H1 (cell line): ENCODE results near the gene SMS. TPM values are rescaled to one million over a fixed set of nuclear protein-coding genes. Genes with fewer than 3 reads are reported as not detected.

Source experiments
- CTCF ChIA-PET: fragments of 300-600 bp; sonication (Branson Sonifier 250); formaldehyde crosslinking; loops from one replicate; lab custom pipeline; 2021; ENCODE audit not compliant: partially characterized antibody; lab: Charles Lee
- POLR2A ChIA-PET: fragments of 300-600 bp; sonication (Branson Sonifier 250); formaldehyde crosslinking; loops from one replicate; lab custom pipeline; 2021; ENCODE audit warnings: inconsistent platforms; ENCODE audit not compliant: partially characterized antibody; lab: Charles Lee
- DNase-seq, 2 experiments: peaks; one replicate each; pipeline versions ENCODE4 v3.0.0 to v3.0.0-alpha.2; 2010 to 2022; ENCODE audit warnings: low spot score in 2 of 2, low read depth in 1 of 2, mixed read lengths in 1 of 2
- FAIRE-seq: peaks from 2 replicates; lab custom pipeline; 2011; peaks lifted over from hg19 to GRCh38; lab: Jason Lieb, UNC
- H2AFZ ChIP-seq: 2 replicates; pipeline ENCODE4 v1.8.1; 2012; ENCODE audit warnings: low read length, inconsistent platforms
- H2AK5ac ChIP-seq: 2 replicates; pipeline ENCODE4 v1.6.1; 2013; ENCODE audit warnings: low read depth, low read length
- H2BK120ac ChIP-seq: replicated peaks from 2 replicates; pipeline ENCODE3; 2013; ENCODE audit warnings: low read depth, low read length, inconsistent platforms
- H2BK12ac ChIP-seq: 2 replicates; pipeline ENCODE4 v1.6.1; 2013; ENCODE audit warnings: low read depth, low read length
- H2BK15ac ChIP-seq: 2 replicates; pipeline ENCODE4 v1.6.1; 2013; ENCODE audit warnings: low read length
- H2BK20ac ChIP-seq: 2 replicates; pipeline ENCODE4 v1.6.1; 2013; ENCODE audit warnings: low read length
- H2BK5ac ChIP-seq: 2 replicates; pipeline ENCODE4 v1.6.1; 2013; ENCODE audit warnings: low read depth, low read length
- H3K14ac ChIP-seq: 2 replicates; pipeline ENCODE4 v1.6.1; 2013; ENCODE audit warnings: inconsistent platforms; ENCODE audit not compliant: insufficient read length
- H3K18ac ChIP-seq: 2 replicates; pipeline ENCODE4 v1.6.1; 2013; ENCODE audit warnings: low read length; ENCODE audit errors: extremely low read depth
- H3K23ac ChIP-seq: 2 replicates; pipeline ENCODE4 v1.6.1; 2013; ENCODE audit warnings: inconsistent platforms; ENCODE audit not compliant: insufficient read length
- H3K23me2 ChIP-seq: 2 replicates; pipeline ENCODE4 v1.6.1; 2013; ENCODE audit warnings: low read depth, low read length
- H3K27ac ChIP-seq: 2 replicates; pipeline ENCODE4 v1.6.1; 2011; ENCODE audit warnings: low read depth, low read length, inconsistent platforms
- H3K27me3 ChIP-seq, 4 experiments: replicated peaks in 1 of 4; 1 replicate in 1 of 4; 2 replicates in 3 of 4; pipeline versions ENCODE4 v1.6.1 to v1.8.1; 2011 to 2013; ENCODE audit warnings: low read length in 3 of 4, mild to moderate bottlenecking in 3 of 4, inconsistent platforms in 2 of 4, mixed read lengths in 2 of 4, moderate library complexity in 1 of 4; ENCODE audit not compliant: control insufficient read depth in 3 of 4, insufficient read depth in 3 of 4; ENCODE audit errors: extremely low read depth in 1 of 4
- H3K36me3 ChIP-seq, 4 experiments: 2 replicates each; pipeline versions ENCODE4 v1.6.1 to v1.8.1; 2011 to 2013; ENCODE audit warnings: mild to moderate bottlenecking in 4 of 4, low read length in 3 of 4, moderate library complexity in 2 of 4, control low read depth in 1 of 4, inconsistent platforms in 1 of 4; ENCODE audit not compliant: insufficient read depth in 4 of 4, control insufficient read depth in 2 of 4
- H3K4ac ChIP-seq: replicated peaks from 2 replicates; pipeline ENCODE3; 2013; ENCODE audit warnings: low read length, low read depth, mixed read lengths, inconsistent platforms; ENCODE audit not compliant: insufficient read length
- H3K4me1 ChIP-seq, 4 experiments: replicated peaks in 1 of 4; 1 replicate in 1 of 4; 2 replicates in 3 of 4; pipeline versions ENCODE4 v1.6.1 to v1.8.1; 2011 to 2013; ENCODE audit warnings: low read length in 3 of 4, inconsistent platforms in 2 of 4, mixed read lengths in 1 of 4; ENCODE audit not compliant: insufficient read depth in 4 of 4, control insufficient read depth in 3 of 4
- H3K4me2 ChIP-seq, 2 experiments: 2 replicates each; pipeline versions ENCODE4 v1.6.1 to v1.8.1; 2011 to 2013; ENCODE audit warnings: low read depth in 2 of 2, low read length in 2 of 2, control low read depth in 1 of 2, inconsistent platforms in 1 of 2, mild to moderate bottlenecking in 1 of 2; ENCODE audit not compliant: insufficient read depth in 1 of 2
- H3K4me3 ChIP-seq, 4 experiments: fragments of 200-600, 300-600 bp in 1 of 4; sonication (generic), shearing (Covaris generic), sonication (Bioruptor Twin) in 1 of 4; 2 replicates each; pipeline versions ENCODE4 v1.5.1 to v1.8.1; 2011 to 2016; ENCODE audit warnings: low read length in 4 of 4, low read depth in 3 of 4, control low read depth in 2 of 4, inconsistent platforms in 2 of 4, mild to moderate bottlenecking in 2 of 4, mixed read lengths in 1 of 4, moderate library complexity in 1 of 4; ENCODE audit not compliant: insufficient read depth in 2 of 4; ENCODE audit errors: extremely low read depth in 1 of 4
- H3K56ac ChIP-seq: replicated peaks from 2 replicates; pipeline ENCODE3; 2013; ENCODE audit warnings: low read depth, mild to moderate bottlenecking, mixed read lengths, low read length, inconsistent platforms; ENCODE audit not compliant: insufficient read length
- H3K79me1 ChIP-seq: 2 replicates; pipeline ENCODE4 v1.6.1; 2013; ENCODE audit warnings: low read depth, low read length, control low read depth
- H3K79me2 ChIP-seq, 2 experiments: 2 replicates each; pipeline versions ENCODE4 v1.6.1 to v1.8.1; 2012 to 2013; ENCODE audit warnings: low read length in 2 of 2, mild to moderate bottlenecking in 2 of 2, inconsistent platforms in 1 of 2; ENCODE audit not compliant: insufficient read depth in 2 of 2, control insufficient read depth in 1 of 2
- H3K9ac ChIP-seq, 4 experiments: replicated peaks in 1 of 4; 1 replicate in 1 of 4; 2 replicates in 3 of 4; pipeline versions ENCODE4 v1.6.1 to v1.8.1; 2011 to 2013; ENCODE audit warnings: low read depth in 3 of 4, low read length in 3 of 4, control low read depth in 2 of 4, mild to moderate bottlenecking in 2 of 4, moderate library complexity in 2 of 4, inconsistent platforms in 1 of 4; ENCODE audit errors: extremely low read depth in 1 of 4
- H3K9me3 ChIP-seq, 2 experiments: 2 replicates each; pipeline versions ENCODE4 v1.6.1 to v1.8.1; 2012 to 2013; ENCODE audit warnings: mild to moderate bottlenecking in 2 of 2, moderate library complexity in 2 of 2, control low read depth in 1 of 2, inconsistent platforms in 1 of 2, low read depth in 1 of 2, low read length in 1 of 2, mixed read lengths in 1 of 2; ENCODE audit not compliant: insufficient read depth in 2 of 2
- H4K20me1 ChIP-seq, 2 experiments: replicated peaks in 1 of 2; 2 replicates each; pipeline versions ENCODE3 to v1.8.1; 2011 to 2013; ENCODE audit warnings: inconsistent platforms in 2 of 2, low read length in 2 of 2, mild to moderate bottlenecking in 1 of 2; ENCODE audit not compliant: insufficient read depth in 2 of 2, control insufficient read depth in 1 of 2
- H4K5ac ChIP-seq: 2 replicates; pipeline ENCODE4 v1.6.1; 2013; ENCODE audit warnings: low read length, low read depth, mixed read lengths, inconsistent platforms; ENCODE audit not compliant: insufficient read length
- H4K8ac ChIP-seq: 2 replicates; pipeline ENCODE4 v1.8.0; 2013; ENCODE audit warnings: mild to moderate bottlenecking, moderate library complexity, low read length, inconsistent platforms; ENCODE audit not compliant: insufficient read depth; ENCODE audit errors: extremely low read depth
- H4K91ac ChIP-seq: replicated peaks from 2 replicates; pipeline ENCODE3; 2013; ENCODE audit warnings: low read length, mixed read lengths, inconsistent platforms; ENCODE audit not compliant: insufficient read length
- ATF2 ChIP-seq: IDR thresholded peaks from 2 replicates; pipeline ENCODE4 v1.6.1; 2012; ENCODE audit warnings: low read length, inconsistent platforms
- CEBPB ChIP-seq: IDR thresholded peaks from 2 replicates; pipeline ENCODE4 v1.6.1; 2012; ENCODE audit warnings: low read depth, low read length
- EP300 ChIP-seq, 2 experiments: IDR thresholded peaks; 1 replicate in 1 of 2; 2 replicates in 1 of 2; pipeline ENCODE4 v1.6.1; 2011 to 2012; ENCODE audit warnings: low read depth in 2 of 2, low read length in 2 of 2, mild to moderate bottlenecking in 2 of 2, borderline replicate concordance in 1 of 2, inconsistent platforms in 1 of 2, moderate library complexity in 1 of 2
- FOSL1 ChIP-seq: IDR thresholded peaks from 2 replicates; pipeline ENCODE4 v1.6.1; 2011; ENCODE audit warnings: mild to moderate bottlenecking, low read depth, low read length, moderate library complexity; ENCODE audit not compliant: insufficient read depth
- PHF8 ChIP-seq: fragments of 200-600 bp; sonication (generic); conservative IDR thresholded peaks from 2 replicates; pipeline ENCODE4 v1.7.1; 2012; ENCODE audit warnings: low read depth, mild to moderate bottlenecking, inconsistent platforms, low read length, moderate library complexity
- RBBP5 ChIP-seq: IDR thresholded peaks from 2 replicates; pipeline ENCODE4 v1.7.1; 2012; ENCODE audit warnings: low read depth, mild to moderate bottlenecking, inconsistent platforms, low read length, moderate library complexity, borderline replicate concordance
- RNF2 ChIP-seq: fragments of 200-900, 300-1000 bp; sonication (generic); IDR thresholded peaks from 2 replicates; pipeline ENCODE4 v1.7.1; 2016; ENCODE audit warnings: borderline replicate concordance, low read depth, mild to moderate bottlenecking, antibody characterized with exemption, low read length; ENCODE audit not compliant: poor library complexity, severe bottlenecking; ENCODE audit errors: missing control alignments
- SP1 ChIP-seq: IDR thresholded peaks from 2 replicates; pipeline ENCODE4 v1.6.1; 2011; ENCODE audit warnings: low read depth, low read length
- SP4 ChIP-seq: IDR thresholded peaks from 2 replicates; pipeline ENCODE4 v1.6.1; 2012; ENCODE audit warnings: low read length, inconsistent platforms
- TAF7 ChIP-seq: optimal IDR thresholded peaks from 2 replicates; pipeline ENCODE3; 2011; ENCODE audit warnings: low read depth, mild to moderate bottlenecking, inconsistent platforms, low read length, moderate library complexity, borderline replicate concordance
- TBP ChIP-seq: IDR thresholded peaks from 2 replicates; pipeline ENCODE4 v1.6.1; 2011; ENCODE audit warnings: low read depth, low read length, improper control_type of control experiment
- TEAD4 ChIP-seq: IDR thresholded peaks from 2 replicates; pipeline ENCODE4 v1.6.1; 2012; ENCODE audit warnings: low read depth, low read length, inconsistent platforms, mixed read lengths
- WGBS, 2 experiments: shearing (Covaris generic) in 1 of 2; methylation state at CpG; one replicate each; pipeline versions ENCODE4 v1.1.6 to v1.1.7; 2013 to 2015; ENCODE audit warnings: low lambda C conversion rate in 2 of 2, mixed read lengths in 2 of 2, inconsistent platforms in 1 of 2, low coverage in 1 of 2, missing lambda C conversion rate in 1 of 2; ENCODE audit not compliant: insufficient replicate concordance in 2 of 2, insufficient coverage in 1 of 2, insufficient read length in 1 of 2; ENCODE audit errors: extremely low coverage in 1 of 2, missing lambda C conversion rate in 1 of 2; 5-methylcytosine and 5-hydroxymethylcytosine counted together
- polyA plus RNA-seq, 7 experiments: library from polyadenylated mRNA; depleted of rRNA in 3 of 7; stranded (reverse) in 5 of 7; unstranded in 2 of 7; fragments of >200 nt in 5 of 7; fragments of 200-250 nt in 2 of 7; gene quantifications; 1 replicate in 5 of 7; 2 replicates in 1 of 7; 4 replicates in 1 of 7; pipeline versions ENCODE4 v1.2.1 to v1.2.3, GENCODE V29; 2011 to 2013; ENCODE audit warnings: missing spikeins in 2 of 7, mixed read lengths in 2 of 7
- total RNA-seq: library from RNA; stranded (reverse); fragmentation: NEBNext Ultra II Directional; extraction: Animal tissue kit (Norgen Biotek cat#: 25700); gene quantifications from 2 replicates; pipeline ENCODE4 v1.2.1, GENCODE V29; 2021

The SMS gene
- total and polyA plus RNA-seq, 2 of the 8 experiments (the other 6 are each of a cell fraction or from before 2014, with no cell fraction given) = 66.3 to 256 TPM

GRCh38 chrX:22015139-22015750, 74.7 kb downstream of the SMS start:
- 86% methylated on average over 9 of the region's 9 CpGs; no CpG with 5 or more reads in 1 of the 2 experiments for WGBS, 2 experiments
- no peaks in the 10 kb centered on the region for H3K79me1 ChIP-seq
- FAIRE-seq = no peak
- no peaks in the 10 kb centered on the region for H4K20me1 ChIP-seq
- no peak overlapping the region for H4K91ac ChIP-seq
- no peak overlapping the region for H3K4ac ChIP-seq
- POLR2A ChIA-PET = no interaction called here
- H3K9me3 ChIP-seq = no peaks in the 10 kb centered on the region
- H4K5ac ChIP-seq = no peak overlapping the region
- no peak overlapping the region for H3K4me3 ChIP-seq
- no peak overlapping the region for H2BK120ac ChIP-seq
- DNase-seq = no peak
- no peaks in the 10 kb centered on the region for H3K4me1 ChIP-seq
- no peak overlapping the region for H3K23ac ChIP-seq
- no peak overlapping the region for H2AK5ac ChIP-seq
- no peaks in the 10 kb centered on the region for H3K79me2 ChIP-seq
- H3K9ac ChIP-seq = no peak overlapping the region
- H2BK15ac ChIP-seq = no peak overlapping the region
- no peak overlapping the region for H2BK20ac ChIP-seq
- H3K27me3 ChIP-seq = no peaks in the 10 kb centered on the region
- H2AFZ ChIP-seq = no peak overlapping the region
- CTCF ChIA-PET = no interaction called here
- H3K14ac ChIP-seq = no peak overlapping the region
- no peak overlapping the region for H4K8ac ChIP-seq
- no peaks in the 10 kb centered on the region for H3K23me2 ChIP-seq
- H3K27ac ChIP-seq = no peak overlapping the region
- H3K36me3 ChIP-seq = no peaks in the 10 kb centered on the region
- no peak overlapping the region for H3K18ac ChIP-seq
- no peak overlapping the region for H2BK5ac ChIP-seq
- H3K4me2 ChIP-seq = no peak overlapping the region
- H2BK12ac ChIP-seq = no peak overlapping the region
- H3K56ac ChIP-seq = no peak overlapping the region
- no peak for TF ChIP-seq TBP
- TF ChIP-seq FOSL1 = no peak
- TF ChIP-seq RBBP5 = no peak
- no peak for TF ChIP-seq TAF7
- TF ChIP-seq PHF8 = no peak
- TF ChIP-seq SP4 = no peak
- TF ChIP-seq CEBPB = no peak
- no peak for TF ChIP-seq ATF2
- TF ChIP-seq TEAD4 = no peak
- no peak for TF ChIP-seq SP1
- no peak for TF ChIP-seq RNF2
- TF ChIP-seq EP300 (IDR thresholded peaks at IDR 0.05; ENCODE audit: borderline replicate concordance in 1 of 2, low read depth in 2 of 2, low read length in 2 of 2) = no peak
